GM21423 (cell line): ENCODE results near the gene CCDC69.
"Not testable (repeated sequence)": the region's sequence is repeated elsewhere in the genome, so short reads cannot be mapped to it uniquely, and the experiment has no call there.

Experiments
- ATAC-seq: cut with Tn5 transposase; IDR thresholded peaks from one replicate; pipeline ENCODE4 v1.9.1; 2021; ENCODE audit warnings: mild to moderate bottlenecking, moderate library complexity; ENCODE audit not compliant: unreplicated experiment

Gene CCDC69

DNA sequence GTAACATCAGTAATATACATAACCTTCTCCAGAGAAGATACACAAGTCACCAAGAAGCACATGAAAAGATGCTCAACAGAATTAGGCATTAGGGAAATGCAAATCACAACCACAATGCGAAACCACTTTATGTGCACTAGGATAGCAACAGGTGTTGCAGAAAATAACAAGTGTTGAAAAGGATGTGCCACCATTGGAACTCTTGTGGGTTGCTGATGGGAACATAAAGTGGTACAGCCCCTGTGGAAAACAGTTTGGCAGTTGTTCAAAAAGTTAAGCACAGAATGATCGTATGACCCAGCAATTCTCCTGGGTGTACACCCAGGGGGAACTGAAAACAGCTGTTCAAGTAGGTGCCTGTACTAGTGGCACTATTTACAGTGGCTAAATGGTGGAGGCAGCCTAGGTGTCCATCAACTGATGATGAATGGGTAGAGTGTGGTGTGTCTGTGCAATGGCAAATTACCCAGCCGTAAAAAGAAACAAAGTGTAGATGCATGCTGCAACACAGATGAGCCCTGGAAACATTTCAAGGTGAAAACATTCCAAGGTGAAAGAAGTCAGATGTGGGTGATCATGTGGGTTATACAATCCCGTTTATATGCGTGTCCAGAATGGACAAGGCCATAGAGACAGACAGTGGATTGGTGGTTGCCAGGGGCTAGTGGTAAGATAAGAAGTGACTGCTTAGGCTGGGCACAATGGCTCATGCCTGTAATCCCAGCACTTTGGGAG lies 27.2 kb downstream of the CCDC69 start:
- ATAC-seq: peak; percentile 95

DNA sequence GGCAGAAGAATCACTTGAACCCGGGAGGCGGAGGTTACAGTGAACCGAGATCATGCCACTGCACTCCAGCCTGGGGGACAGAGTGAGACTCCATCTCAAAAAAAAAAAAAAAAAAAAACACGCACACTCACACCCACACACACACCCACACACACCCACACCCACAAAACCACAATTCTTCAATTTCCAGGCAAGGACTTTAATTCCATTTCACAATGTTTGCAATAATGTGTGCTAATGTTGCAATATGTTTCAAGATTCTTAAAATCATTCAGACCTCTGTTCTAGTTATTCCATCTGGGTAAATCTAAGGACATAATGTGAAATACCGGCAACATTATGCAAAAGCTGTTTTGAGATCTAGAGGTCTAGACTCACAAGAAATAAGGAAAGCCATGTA lies 28.3 kb downstream of the CCDC69 start:
- no peak for ATAC-seq

DNA sequence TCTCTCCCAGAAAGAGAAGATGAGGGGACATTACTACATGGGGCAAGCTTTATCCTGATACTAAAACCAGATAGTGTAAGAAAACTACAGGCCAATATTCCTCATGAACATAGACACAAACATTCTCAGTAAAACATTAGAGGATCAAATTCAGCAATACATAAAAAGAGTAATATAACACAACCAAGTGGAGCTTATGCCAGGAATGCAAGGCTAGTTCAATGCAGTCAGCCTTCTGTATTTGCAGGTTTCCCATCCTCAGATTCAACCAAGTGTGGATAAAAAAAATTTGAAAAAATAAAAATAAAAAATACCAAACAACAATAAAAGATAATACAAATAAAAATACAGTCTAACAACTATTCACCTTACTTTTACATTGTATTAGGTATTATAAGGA lies 31.3 kb downstream of the CCDC69 start:
- no peak for ATAC-seq

DNA sequence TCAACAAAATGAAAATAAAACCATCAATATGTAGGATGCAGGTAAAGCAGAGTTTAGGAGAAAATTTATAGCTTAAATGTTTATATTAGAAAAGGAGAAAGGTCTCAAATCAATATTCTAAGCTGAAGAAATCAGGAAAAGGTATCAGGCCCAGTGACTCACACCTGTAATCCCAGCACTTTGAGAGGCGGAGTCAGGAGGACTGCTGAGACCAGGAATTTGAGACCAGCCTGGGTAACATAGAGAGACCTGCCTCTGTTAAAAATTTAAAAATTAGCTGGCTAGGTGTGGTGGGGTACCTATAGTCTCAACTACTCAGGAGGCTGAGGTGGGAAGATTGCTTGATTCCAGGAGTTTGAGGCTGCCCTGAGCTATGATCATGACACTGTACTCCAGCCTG lies 32.2 kb downstream of the CCDC69 start:
- no peak for ATAC-seq

DNA sequence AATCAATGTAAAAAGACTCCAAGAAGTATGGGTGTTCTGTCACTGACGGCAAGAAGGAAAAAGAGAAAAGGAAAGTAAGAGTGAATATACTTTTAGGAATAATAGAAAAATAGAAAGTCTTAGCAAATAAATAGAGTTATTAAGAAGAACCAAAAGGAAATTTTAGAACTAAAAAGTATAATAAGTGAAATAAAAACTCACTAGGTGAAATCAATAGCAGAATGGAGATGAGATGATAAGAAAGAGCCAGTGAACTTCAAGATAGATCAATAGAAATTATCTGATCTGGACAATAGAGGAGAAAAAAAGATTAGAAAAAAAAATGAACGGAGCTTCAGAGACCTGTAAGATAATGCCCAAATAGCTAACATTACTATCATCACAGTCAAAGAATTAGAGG lies 34.7 kb downstream of the CCDC69 start:
- no peak for ATAC-seq

DNA sequence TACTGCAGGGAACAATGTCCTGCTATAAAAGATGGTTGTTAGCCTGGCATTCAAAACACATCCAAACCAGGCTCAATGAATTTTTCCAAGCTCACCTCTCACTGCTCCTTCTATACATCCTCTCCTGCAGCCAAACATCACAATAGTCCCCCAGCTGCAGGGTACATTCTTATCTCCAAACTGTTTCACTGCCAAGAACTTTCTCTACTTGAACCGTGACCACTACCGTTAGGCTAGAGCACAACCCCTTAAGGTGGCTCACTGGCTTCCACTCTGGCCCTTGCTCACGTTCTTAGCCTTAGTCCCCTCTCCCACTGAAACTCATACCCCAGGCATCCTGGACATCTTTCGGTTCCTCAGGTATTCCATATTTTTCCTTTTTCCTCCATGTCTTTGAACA lies 37.4 kb downstream of the CCDC69 start:
- no peak for ATAC-seq

DNA sequence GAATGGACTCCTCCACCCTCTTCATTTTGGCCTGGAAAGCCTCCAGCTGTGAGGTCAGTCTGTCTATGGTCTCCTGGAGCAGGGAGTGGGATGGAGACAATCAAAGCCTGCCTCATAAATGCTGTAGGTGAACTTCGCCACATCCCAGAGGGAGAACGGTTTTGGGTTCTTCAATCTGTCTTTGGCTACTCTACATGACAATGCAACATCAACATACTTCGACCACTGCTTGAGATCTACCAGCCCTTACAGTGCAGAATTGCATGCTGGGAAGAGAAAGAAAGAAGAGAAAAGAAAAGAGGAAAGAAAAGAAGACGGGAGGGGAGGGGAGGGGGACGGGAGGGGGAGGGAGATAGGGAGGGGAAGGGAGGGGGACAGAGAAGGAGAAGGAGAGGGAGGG lies 37.8 kb downstream of the CCDC69 start:
- no peak for ATAC-seq

DNA sequence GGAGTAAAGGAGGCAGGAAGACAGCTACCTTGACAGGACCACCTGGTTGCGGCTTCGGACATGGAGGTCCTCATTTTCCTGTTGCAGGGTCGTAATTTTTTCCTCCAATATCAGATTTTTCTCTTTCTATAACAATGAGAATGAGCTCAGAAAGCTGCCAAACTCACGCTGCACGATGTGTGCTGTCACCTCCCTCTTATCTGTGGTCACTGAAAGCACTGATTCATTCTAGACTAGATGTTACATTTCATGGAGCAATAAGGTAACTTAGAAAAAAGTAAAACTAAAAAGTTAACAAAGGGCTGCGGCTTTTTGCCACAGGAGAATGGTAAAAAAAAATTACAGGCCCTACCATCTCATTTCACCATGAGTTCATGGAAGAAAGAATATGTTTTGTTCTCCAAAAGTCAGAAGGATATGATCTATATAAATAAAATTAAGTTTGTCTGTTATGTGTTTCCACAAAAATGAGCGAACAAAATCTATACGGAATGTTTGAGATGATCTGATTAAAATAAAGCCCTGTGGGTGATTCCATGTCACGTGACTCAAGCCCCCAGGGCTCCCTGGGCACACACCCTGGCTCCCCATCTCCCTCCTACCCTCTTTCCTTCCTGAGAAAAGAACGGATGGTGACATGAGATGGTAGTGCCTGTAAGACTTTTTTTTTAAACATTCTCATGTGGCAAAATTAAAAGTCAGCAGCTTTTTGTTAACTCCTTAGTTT lies 39.4 kb downstream of the CCDC69 start:
- no peak for ATAC-seq

DNA sequence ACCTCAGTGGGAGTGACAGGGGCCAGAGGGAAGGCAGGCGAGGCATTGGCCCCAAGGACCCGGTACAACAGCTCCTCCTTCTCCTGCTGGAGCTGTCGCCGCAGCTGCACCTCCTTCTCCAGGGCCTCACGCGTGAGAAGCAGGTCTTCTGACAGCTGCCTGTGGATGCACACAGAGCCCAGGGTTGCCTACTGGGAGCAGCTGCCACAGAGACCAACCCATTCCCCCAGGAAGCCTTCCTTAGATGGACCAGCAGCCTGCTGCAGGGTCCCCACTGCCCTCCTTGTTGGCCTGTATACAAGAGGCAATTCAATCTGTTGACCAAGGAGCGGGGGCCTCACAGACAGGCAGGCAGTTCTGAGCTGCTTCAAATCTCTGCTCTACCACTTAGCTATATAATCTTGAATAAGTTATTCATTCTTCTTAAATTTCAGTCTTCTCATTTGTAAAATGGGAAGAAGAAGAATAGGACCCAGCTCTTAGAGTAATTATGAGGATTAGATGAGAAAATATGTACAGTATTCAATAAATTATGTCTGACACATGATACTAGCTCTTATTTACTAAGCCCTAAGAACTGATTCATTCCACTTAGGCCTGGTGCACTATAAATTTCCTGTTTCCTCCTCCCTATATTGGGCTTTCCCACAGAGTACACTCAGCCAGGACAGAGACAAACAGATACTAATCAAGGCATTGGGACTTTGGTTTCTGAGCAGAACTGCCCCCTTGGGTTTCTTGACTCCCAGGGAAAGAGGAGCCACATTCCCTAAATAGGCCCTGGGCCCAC lies 40.2 kb downstream of the CCDC69 start:
- ATAC-seq: no peak

DNA sequence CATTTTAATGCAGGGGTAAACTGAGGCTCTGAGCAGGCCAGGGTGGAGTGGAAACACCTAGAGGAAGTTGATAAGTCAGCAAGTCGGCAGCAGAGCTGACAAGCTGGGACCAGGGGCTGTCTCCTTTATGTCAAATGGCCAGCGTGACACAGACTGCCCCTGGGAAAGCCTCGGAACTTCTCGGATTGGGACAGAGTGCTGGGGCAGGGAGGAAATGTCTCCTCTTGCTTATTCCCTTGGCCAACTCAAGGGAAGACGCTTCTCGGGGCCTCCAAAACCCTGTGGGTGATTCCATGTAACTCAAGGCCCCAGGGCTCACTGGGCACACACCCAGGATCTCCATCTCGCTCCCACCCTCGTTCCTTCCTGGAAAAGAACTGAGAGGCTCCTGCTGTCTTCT lies 40.9 kb downstream of the CCDC69 start:
- ATAC-seq: no peak

DNA sequence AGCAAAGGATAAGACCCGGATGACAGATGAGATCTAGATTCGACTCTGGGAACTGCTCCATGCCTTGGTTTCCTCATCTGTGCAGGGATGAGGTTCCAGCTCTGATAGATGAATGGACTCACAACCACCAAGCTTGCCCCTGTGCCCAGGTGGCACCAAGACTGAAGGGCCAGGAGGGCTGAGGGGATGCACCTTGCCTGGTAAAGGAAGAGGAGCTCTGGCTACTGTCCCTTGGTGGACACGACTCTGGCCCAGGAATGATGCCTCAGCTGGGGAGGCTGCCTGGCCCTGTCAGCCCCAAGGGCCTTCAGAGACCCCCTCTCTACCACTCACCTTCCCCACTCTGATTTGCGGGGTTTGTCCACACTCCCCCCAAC lies 41.4 kb downstream of the CCDC69 start:
- no peak for ATAC-seq

DNA sequence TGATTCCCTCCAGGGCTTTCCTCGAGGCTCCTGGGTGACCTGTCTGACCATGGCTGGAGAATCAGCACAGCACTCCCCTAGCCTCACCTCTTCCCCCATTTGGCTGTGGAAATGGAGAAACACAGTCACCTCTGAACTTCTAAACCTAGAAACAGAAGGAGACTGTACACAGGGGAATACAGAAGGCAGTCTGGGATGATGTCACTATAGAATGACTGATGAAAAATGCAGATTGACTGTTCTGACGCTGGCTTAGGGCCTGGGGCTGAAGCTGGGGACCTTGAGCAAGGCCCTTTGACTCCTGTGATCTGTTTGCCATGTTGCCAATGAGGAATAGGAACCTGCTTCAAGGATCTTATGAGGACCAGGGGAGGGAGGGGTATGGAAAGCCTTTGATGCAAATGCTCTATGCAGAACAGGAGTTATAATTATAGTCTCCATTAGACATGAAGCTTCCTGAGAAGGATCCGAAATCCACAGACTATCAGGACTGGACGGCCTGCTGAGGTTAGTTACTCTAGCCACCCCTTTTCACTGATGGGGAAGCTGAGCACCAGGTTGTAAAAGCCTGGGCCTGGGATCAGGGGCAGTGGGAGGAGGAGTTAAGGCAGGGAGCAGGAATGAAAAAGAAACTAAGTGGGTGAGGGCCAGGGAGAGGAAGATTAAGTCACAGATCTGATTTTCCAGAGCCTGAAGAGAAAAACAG lies 41.9 kb downstream of the CCDC69 start:
- ATAC-seq: no peak

DNA sequence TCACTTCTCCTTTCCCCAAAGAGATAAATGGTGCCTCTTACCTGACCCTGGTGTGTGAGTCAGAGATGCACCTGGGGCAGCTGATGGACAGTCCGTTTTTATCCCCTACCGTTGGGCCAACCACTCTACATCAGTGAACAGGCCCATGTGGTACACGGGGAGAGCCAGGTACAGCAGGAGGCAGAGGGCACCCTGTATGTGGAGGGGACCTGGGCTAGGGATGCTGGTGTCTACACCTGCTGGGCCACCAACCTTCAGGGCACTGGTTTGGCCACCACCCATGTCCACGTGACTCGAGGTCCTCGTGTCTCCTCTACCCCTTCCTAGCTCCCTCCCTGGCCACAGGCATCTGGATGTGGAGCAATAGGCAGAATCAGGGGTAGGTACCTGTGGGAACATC lies 43.6 kb downstream of the CCDC69 start:
- ATAC-seq: no peak

DNA sequence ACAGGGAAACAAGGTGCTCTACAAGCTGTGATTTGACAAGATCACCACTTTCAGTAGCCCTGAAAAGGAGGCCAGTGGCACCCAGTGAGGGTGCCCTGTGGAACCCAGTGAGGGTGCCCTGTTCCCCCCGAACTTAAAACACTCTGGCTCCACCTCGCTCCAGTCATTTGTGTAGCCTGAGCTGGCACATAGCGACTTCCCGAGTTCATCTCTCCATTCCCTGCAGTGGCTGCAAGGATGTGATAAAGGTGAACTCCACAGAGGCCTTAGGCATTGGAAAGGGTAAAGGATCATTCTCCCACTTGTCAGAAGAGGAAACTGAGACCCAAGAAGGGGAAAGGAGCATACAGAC lies 44.4 kb downstream of the CCDC69 start:
- no peak for ATAC-seq

DNA sequence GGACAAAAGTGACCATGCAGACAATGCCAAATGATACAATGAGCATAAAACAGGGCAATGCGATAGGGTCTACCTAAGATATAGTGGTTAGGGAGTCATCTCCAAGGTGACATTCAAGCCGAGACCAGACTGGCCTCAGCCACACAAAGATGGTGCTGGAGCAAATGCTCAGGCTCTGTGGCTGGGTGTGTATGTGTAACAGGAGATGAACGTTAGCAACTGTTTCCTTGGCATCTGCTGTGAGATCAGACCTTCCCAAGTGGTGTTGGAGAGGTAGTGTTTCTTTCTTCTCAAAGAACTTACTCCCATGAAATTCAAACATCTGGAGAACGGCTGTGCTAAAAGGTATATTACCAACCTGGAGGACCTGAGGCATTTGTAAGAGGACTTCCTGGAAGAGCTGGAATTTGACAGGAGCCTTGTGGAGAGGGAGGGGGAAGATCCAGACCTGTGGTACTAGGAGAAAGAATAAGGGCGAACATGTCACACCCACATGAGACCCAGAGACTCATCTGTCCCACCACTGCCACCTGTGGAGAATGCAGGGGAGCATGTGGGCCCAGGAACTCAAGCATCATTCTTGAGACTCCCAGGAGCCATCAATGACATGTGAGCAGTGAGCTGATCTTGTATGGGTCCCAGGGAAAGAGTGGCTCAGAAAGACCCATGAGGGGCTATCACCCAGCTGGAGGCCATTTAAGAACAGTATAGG lies 45.0 kb downstream of the CCDC69 start:
- ATAC-seq: no peak

DNA sequence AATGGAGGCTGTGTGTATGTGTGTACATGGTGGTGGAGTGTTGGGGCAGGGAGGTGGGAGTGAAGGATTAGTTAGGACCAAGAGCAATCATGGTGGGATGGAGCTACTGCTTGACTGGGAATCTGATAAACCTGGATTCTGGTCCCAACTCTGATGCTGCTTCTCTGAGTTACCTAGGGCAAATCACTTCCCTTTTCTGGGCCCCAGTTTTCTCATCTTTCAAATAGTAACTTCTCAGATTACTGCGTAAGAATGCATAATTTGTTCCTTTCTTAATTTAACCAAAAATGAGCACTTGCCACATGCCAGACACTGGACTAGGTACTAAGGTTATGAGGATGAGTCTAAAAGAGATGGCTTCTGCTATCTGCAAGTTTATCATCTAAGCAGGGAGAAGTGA lies 45.5 kb downstream of the CCDC69 start:
- ATAC-seq: no peak

DNA sequence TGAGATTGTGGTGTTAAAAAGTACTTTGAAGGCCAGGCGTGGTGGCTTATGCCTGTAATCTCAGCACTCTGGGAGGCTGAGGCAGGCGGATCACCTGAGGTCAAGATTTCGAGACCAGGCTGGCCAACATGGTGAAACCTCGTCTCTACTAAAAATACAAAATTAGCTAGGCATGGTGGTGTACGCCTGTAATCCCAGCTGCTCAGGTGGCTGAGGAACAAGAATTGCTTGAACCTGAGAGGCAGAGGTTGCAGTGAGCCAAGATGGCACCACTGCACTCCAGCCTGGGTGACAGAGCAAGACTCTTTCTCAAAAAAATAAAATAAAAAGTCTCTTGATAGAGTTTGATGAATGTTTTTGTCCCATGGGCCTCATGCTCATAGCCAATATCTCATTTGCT lies 47.6 kb downstream of the CCDC69 start:
- not testable (repeated sequence) for ATAC-seq

DNA sequence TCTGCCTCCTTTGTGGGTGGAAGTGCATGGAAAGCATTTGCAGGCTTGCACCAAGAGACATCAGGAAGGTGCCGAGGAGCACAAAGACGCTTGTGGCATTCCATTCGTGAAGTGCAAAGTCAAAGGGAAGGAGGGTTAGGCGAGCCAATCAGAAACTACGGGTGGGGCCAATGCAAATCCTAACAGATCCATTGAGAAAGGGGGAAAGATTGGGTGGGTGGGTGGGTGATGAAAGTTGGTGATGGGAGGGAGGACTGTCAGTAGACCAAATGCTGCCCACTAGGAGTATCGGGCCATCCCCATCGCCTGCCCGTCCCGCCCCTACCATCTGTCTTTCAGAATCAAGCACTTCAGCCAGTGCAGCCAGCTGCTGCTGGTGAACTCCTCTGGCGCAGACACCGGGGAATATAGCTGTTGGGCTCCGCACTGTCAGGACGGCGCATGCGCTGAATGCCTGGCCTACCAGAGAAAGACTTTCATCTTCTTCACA lies 49.2 kb downstream of the CCDC69 start:
- no peak for ATAC-seq

DNA sequence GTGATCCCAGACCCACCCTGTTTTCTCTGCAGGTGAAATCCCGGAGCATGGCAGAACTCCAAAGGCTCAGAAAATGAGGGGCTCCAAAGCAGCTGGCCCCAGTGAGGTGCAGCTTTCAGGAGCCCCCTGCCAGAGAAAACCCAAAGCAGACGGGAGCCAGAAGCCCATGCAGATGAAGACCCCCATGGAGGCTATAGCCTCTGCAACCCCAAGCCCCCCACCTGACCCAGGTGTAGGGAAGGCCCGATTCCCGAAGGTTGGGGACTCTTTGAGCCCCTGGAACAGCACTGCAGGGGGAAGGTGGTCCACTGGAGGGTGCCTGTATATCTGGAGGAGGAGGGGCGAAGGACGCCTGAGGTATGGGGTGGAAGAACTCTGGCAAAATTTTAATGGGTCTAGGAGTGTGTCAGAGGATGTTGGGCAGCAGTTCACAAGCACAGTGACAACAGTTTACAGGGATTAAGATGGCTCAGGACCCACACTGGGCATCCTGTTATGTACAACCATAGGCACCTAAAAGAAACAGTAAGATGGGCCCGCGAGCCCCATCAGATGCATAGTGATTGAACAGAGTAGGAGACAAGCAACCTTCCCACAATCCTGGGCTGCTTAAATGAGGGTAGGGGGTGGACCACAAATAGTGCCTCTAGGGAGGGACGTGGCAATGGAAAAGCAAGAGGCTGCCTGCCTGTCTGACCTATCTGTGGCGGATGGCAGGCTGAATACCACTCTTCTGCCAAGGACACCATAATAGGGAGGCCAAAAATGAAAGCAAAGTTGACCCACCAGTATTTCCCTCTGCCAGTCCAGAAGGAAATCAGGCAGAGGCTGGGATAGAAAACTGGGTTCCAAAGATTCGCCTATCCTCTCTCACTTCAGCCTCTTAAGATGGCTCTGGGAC lies 49.9 kb downstream of the CCDC69 start:
- no peak for ATAC-seq

DNA sequence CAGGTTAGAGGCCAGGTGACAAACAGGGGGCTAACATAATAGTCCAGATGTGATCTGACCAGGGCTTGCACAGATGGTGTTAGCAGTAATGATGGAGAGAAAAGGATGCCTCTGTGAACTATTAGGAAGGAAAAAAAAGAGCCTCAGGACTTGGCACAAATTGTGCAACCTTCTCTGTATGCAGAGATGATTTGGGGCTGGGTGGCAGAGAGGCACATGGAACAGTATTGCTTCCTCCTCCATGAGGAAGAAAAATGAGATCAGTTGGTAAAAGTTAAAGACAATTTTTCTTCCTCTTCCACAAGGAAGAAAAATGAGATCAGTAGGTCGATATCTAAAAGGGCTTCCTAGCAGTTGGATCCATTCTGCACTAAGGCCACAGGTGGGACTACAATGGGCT lies 52.4 kb downstream of the CCDC69 start:
- no peak for ATAC-seq
